Large intestine (tissue), 3 donors: Measurements from ENCODE around the gene LHX3. TPM values are rescaled to one million over a fixed set of nuclear protein-coding genes. Genes with fewer than 3 reads are reported as not detected.

ENCODE experiments used
- DNase-seq, 2 donors: peaks; one replicate each; pipeline versions ENCODE4 v3.0.0 to v3.0.0-alpha.2; 2013
- H3K27ac ChIP-seq: one replicate; pipeline ENCODE4 v1.5.1; 2013; ENCODE audit warnings: low read length
- H3K27me3 ChIP-seq: 2 replicates; pipeline ENCODE4 v1.6.1; 2013; ENCODE audit warnings: low read length; ENCODE audit not compliant: control insufficient read depth, insufficient read depth
- H3K36me3 ChIP-seq: 2 replicates; pipeline ENCODE4 v1.6.1; 2013; ENCODE audit warnings: low read length; ENCODE audit not compliant: control insufficient read depth, insufficient read depth
- H3K4me1 ChIP-seq: one replicate; pipeline ENCODE4 v1.6.1; 2013; ENCODE audit warnings: low read length; ENCODE audit not compliant: control insufficient read depth, insufficient read depth
- H3K4me3 ChIP-seq: one replicate; pipeline ENCODE4 v1.5.1; 2013; ENCODE audit warnings: low read length
- H3K9me3 ChIP-seq: one replicate; pipeline ENCODE4 v1.6.1; 2013; ENCODE audit warnings: mild to moderate bottlenecking, low read depth, low read length, moderate library complexity; ENCODE audit not compliant: control insufficient read depth
- WGBS: methylation state at CpG from one replicate; pipeline ENCODE4 v1.1.5; 2013; ENCODE audit warnings: low lambda C conversion rate; ENCODE audit not compliant: insufficient coverage; 5-methylcytosine and 5-hydroxymethylcytosine counted together
- polyA plus RNA-seq: library from polyadenylated mRNA; unstranded; fragments of 120-200 nt; gene quantifications from one replicate; pipeline ENCODE4 v1.2.1, GENCODE V29; 2013

Gene LHX3
- polyA plus RNA-seq, 1 donor = not detected

DNA sequence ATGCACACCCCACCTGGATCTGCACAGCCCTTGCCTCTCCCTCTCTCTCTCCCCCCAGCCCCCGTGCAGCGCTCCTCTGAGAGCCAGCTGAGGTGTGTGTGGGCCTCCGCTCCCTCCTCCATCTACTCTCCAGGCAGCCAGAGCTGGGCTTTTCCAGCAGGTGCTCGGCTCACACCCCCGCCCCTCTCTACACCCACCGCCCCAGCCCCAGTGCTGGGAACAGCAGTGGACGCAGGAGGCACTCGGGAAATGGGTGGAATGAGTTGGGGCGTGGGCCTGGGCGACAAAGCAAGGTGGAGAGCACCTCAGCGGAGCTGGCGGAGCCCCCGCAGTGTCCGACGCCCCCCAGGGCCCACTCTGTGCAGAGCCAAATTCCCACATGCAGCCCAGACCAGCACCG lies 13.3 kb upstream of the LHX3 start:
- Histone ChIP-seq H3K27me3 (no peaks in the 10 kb centered on the region), H3K4me3 (no peak overlapping the region), H3K9me3 (peaks cover 5% of the 10 kb centered on the region), H3K4me1 (no peaks in the 10 kb centered on the region), H3K36me3 (peaks cover 59% of the 10 kb centered on the region), H3K27ac (no peak overlapping the region)
- no peak for DNase-seq
- no CpG with 5 or more reads among the region's 16 CpGs for WGBS

DNA sequence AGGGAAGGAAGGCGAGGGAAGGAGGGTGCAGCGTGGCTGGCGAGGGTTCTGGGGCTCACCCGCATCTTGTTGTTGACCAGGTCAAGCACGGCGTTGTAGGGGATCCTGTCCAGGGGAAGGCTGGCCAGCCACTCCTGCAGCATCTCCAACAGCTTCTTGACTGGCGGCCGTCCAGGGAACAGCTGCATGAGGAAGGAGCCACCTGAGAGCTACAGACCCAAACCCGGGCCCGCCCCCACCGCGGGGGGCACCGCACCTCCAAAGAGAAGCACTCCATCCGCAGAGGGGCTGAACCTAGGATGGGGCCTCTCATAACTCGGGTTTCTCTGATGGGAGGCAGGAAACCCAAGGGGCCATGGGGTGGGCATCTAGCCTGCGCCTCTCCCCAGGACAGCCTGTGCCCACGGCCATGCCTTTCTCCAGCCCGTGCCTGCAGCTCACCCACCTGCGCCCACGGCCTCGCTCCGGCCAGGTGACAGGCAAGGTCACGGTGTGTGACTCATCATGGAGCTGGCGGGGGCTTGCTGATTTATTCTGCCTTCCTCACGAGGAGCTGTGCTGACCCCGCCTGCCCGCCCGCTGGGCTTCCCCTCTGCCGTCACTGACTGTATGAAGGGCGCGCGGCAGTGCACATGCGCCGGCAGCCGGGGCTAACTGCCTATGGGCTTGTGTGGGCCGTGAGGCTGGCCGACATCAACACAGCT lies 11.8 kb upstream of the LHX3 start:
- H3K27ac ChIP-seq = no peak overlapping the region
- no CpG with 5 or more reads among the region's 37 CpGs for WGBS
- peaks cover 7% of the 10 kb centered on the region for H3K9me3 ChIP-seq
- peaks cover 54% of the 10 kb centered on the region for H3K36me3 ChIP-seq
- H3K4me1 ChIP-seq = no peaks in the 10 kb centered on the region
- no peak overlapping the region for H3K4me3 ChIP-seq
- DNase-seq = no peak
- H3K27me3 ChIP-seq = no peaks in the 10 kb centered on the region

DNA sequence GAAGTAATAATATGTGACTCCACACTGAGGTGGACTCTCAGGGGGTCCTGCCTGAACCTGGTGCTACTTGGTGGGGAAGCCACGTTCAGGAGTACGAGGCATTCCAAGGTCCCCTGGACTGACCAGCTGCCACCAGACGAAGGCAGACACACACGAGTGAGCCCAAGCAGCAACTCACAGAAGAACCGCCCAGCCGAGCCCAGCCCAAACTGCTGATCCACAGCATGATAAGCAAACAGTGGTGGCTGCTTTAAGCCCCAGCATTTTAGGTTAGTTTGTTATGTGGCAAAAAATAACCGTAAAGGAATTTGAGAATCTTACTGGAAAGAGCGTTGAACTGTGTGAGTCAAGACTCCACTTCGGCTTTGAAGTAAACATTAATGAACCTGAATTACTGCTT lies 8.8 kb upstream of the LHX3 start:
- no peak overlapping the region for H3K27ac ChIP-seq
- no peak for DNase-seq
- no peaks in the 10 kb centered on the region for H3K27me3 ChIP-seq
- WGBS = no CpG with 5 or more reads among the region's 9 CpGs
- H3K4me1 ChIP-seq = no peaks in the 10 kb centered on the region
- H3K36me3 ChIP-seq = peaks cover 55% of the 10 kb centered on the region
- H3K9me3 ChIP-seq = peaks cover 7% of the 10 kb centered on the region
- H3K4me3 ChIP-seq = no peak overlapping the region

DNA sequence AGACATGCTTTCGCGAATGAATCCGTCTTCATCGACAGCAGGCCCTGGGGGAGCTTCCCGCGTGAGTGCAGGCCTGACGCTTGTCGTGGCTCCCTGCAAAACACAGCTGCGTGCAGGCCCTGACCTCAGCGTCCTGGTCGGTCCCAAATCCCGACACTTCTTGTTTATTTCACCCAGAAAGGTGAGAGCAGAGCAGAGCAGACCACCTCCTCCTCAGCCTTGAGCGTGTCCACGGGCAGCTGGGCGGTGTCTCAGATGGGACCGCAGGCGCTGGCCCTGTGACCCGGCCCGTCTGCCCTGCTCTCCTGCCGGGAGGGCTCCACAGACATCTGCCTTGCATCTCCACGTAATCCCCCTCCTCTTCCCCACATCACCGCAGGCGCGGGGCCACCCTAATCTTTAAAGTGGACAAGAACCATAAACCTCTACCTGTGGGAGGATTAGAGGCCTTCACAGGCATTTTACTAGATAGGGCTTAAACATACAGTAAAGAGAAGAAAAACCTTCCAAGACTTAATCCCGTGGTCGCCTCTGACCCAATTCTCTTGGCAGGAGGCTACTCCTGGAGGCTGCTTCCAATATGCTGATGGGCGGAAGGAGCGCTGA lies 7.5 kb upstream of the LHX3 start:
- no CpG with 5 or more reads among the region's 28 CpGs for WGBS
- peaks cover 7% of the 10 kb centered on the region for H3K9me3 ChIP-seq
- H3K4me3 ChIP-seq = no peak overlapping the region
- H3K4me1 ChIP-seq = no peaks in the 10 kb centered on the region
- H3K27ac ChIP-seq = no peak overlapping the region
- no peak for DNase-seq
- H3K36me3 ChIP-seq = peaks cover 51% of the 10 kb centered on the region
- no peaks in the 10 kb centered on the region for H3K27me3 ChIP-seq

- Histone ChIP-seq H3K36me3 (peaks cover 47% of the 10 kb centered on the region), H3K4me3 (no peak overlapping the region), H3K4me1 (no peaks in the 10 kb centered on the region), H3K27me3 (no peaks in the 10 kb centered on the region), H3K9me3 (peaks cover 7% of the 10 kb centered on the region), H3K27ac (no peak overlapping the region)
- WGBS = no CpG with 5 or more reads among the region's 35 CpGs
- no peak for DNase-seq
Measured at GRCh38 chr9:136211441-136212344, 6.8 kb upstream of the LHX3 start.

GRCh38 chr9:136211006-136211405 lies 6.1 kb upstream of the LHX3 start:
- Histone ChIP-seq H3K9me3 (peaks cover 7% of the 10 kb centered on the region), H3K27me3 (no peaks in the 10 kb centered on the region), H3K4me3 (no peak overlapping the region), H3K36me3 (peaks cover 41% of the 10 kb centered on the region), H3K27ac (no peak overlapping the region), H3K4me1 (no peaks in the 10 kb centered on the region)
- DNase-seq = no peak
- no CpG with 5 or more reads among the region's 15 CpGs for WGBS

- H3K9me3 ChIP-seq = peaks cover 7% of the 10 kb centered on the region
- peaks cover under 1% of the 10 kb centered on the region for H3K4me1 ChIP-seq
- H3K4me3 ChIP-seq = no peak overlapping the region
- H3K27ac ChIP-seq = no peak overlapping the region
- WGBS = no CpG with 5 or more reads among the region's 16 CpGs
- H3K36me3 ChIP-seq = peaks cover 35% of the 10 kb centered on the region
- DNase-seq = no peak
- H3K27me3 ChIP-seq = peaks cover 2% of the 10 kb centered on the region
Measured at GRCh38 chr9:136210276-136210675, 5.3 kb upstream of the LHX3 start.

DNA sequence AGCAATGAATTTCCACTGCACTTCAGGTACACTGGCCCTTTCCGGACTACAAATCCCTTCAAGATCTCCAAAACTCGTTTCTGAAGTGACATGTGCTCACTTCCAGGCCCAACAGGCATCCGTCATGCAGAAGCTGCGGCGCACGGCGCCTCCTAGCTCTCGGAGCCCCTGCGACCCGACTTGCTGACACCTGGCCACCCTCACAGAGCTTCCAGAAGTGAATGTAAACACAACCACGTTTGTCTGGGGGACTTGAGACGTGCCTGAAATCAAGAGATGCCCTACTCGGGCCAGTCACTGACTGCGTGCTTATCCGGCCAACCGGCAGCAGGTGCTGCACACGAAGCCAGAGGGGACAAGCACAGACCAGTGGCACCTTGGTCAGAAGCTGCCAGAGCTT lies 4.9 kb upstream of the LHX3 start:
- no peak overlapping the region for H3K4me3 ChIP-seq
- peaks cover 7% of the 10 kb centered on the region for H3K9me3 ChIP-seq
- no CpG with 5 or more reads among the region's 17 CpGs for WGBS
- no peak overlapping the region for H3K27ac ChIP-seq
- DNase-seq = no peak
- H3K4me1 ChIP-seq = peaks cover 2% of the 10 kb centered on the region
- H3K36me3 ChIP-seq = peaks cover 32% of the 10 kb centered on the region
- H3K27me3 ChIP-seq = peaks cover 5% of the 10 kb centered on the region

- Histone ChIP-seq H3K4me3 (no peak overlapping the region), H3K36me3 (peaks cover 26% of the 10 kb centered on the region), H3K9me3 (peaks cover 5% of the 10 kb centered on the region), H3K27ac (no peak overlapping the region), H3K27me3 (peaks cover 11% of the 10 kb centered on the region), H3K4me1 (peaks cover 2% of the 10 kb centered on the region)
- DNase-seq = no peak
- WGBS = no CpG with 5 or more reads among the region's 17 CpGs
Measured at GRCh38 chr9:136209232-136209631, 4.3 kb upstream of the LHX3 start.

DNA sequence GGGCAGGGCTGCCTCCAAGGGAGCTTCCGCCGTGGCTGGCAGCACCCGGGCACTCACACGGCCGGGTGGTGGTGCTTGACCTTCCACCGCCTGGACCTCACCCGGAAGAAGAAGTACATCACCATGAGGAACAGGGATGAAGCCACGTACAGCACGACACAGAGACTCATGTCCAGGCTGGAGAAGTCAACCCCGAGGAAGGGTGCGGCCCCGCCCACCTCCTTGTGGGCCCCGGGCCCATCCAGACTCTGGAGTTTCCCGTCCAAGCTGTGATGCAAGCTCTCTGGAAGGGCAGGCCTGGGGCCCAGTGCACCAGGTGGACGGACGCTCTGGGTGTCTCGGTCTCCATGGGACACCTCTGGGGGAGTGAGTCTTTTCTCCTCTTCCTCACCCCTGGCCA lies 3.7 kb upstream of the LHX3 start:
- no peak for DNase-seq
- Histone ChIP-seq H3K36me3 (peaks cover 20% of the 10 kb centered on the region), H3K4me3 (no peak overlapping the region), H3K9me3 (peaks cover 2% of the 10 kb centered on the region), H3K27ac (no peak overlapping the region), H3K4me1 (peaks cover 2% of the 10 kb centered on the region), H3K27me3 (peaks cover 16% of the 10 kb centered on the region)
- no CpG with 5 or more reads among the region's 17 CpGs for WGBS
